ENCODE data around the gene ITPRID2. TPM values are rescaled to one million over a fixed set of nuclear protein-coding genes. Genes with fewer than 3 reads are reported as not detected.

Gene ITPRID2
- total RNA-seq (ENCODE audit: low replicate concordance): 27.3 and 40.4 TPM in 2 replicates

GRCh38 chr2:181891258-181891965 lies at the start of gene ITPRID2:
TSS of gene ITPRID2 (plus strand) at chr2:181891730. CDS start at chr2:181892067, 337 bp downstream.
- Histone ChIP-seq H2AFZ (replicated peaks) (peak within 1 kb of the TSS; percentile 98), H3K27me3 (peaks cover 22% of the 10 kb centered on the region), H3K36me3 (no peaks in the 10 kb centered on the region), H3F3A (ENCODE audit: low read depth) (peaks cover 15% of the 10 kb centered on the region), H3K27ac (peak within 1 kb of the TSS; percentile 64), H3K9me3 (ENCODE audit: low read depth) (no peaks in the 10 kb centered on the region), H3K4me3 (peak within 1 kb of the TSS; percentile 89), H3K4me1 (peaks cover 9% of the 10 kb centered on the region), H4K20me1 (ENCODE audit: low read depth) (no peaks in the 10 kb centered on the region), H3K9ac (peak within 1 kb of the TSS; percentile 1), H3K4me2 (peak within 1 kb of the TSS; percentile 94), H3K79me2 (ENCODE audit: low read depth) (peaks cover 3% of the 10 kb centered on the region)
- no peak for TF ChIP-seq EZH2 (IDR thresholded peaks at IDR 0.05)
- TF ChIP-seq, protein P1, sequence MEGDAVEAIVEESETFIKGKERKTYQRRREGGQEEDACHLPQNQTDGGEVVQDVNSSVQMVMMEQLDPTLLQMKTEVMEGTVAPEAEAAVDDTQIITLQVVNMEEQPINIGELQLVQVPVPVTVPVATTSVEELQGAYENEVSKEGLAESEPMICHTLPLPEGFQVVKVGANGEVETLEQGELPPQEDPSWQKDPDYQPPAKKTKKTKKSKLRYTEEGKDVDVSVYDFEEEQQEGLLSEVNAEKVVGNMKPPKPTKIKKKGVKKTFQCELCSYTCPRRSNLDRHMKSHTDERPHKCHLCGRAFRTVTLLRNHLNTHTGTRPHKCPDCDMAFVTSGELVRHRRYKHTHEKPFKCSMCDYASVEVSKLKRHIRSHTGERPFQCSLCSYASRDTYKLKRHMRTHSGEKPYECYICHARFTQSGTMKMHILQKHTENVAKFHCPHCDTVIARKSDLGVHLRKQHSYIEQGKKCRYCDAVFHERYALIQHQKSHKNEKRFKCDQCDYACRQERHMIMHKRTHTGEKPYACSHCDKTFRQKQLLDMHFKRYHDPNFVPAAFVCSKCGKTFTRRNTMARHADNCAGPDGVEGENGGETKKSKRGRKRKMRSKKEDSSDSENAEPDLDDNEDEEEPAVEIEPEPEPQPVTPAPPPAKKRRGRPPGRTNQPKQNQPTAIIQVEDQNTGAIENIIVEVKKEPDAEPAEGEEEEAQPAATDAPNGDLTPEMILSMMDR (IDR thresholded peaks at IDR 0.05): peak; percentile 29
- peaks cover 1% of the 10 kb centered on the region for H3K36me3 Mint-ChIP-seq
- H3K9me3 Mint-ChIP-seq: no peaks in the 10 kb centered on the region
- peaks cover 2% of the 10 kb centered on the region for H3K27me3 Mint-ChIP-seq (ENCODE audit: insufficient read depth, low read depth)
- H3K27ac Mint-ChIP-seq: peak within 1 kb of the TSS; percentile 98
- H3K4me3 Mint-ChIP-seq: peak within 1 kb of the TSS; percentile 99
- DNase-seq (ENCODE audit: low spot score): peak; percentile 94
- H3K4me1 Mint-ChIP-seq: peaks cover 34% of the 10 kb centered on the region

- no peak for DNase-seq (ENCODE audit: low spot score)
- H3K36me3 Mint-ChIP-seq: no peaks in the 10 kb centered on the region
- H3K4me1 Mint-ChIP-seq: peaks cover 42% of the 10 kb centered on the region
Measured at GRCh38 chr2:181844551-181845290, 46.8 kb upstream of the ITPRID2 start.

GRCh38 chr2:181846399-181847197 lies 44.9 kb upstream of the ITPRID2 start:
- TF ChIP-seq EZH2 (IDR thresholded peaks at IDR 0.05) (no peak), EZH2phosphoT487 (IDR thresholded peaks at IDR 0.05) (no peak)
- TF ChIP-seq, protein P1 (IDR thresholded peaks at IDR 0.05): no peak
- Mint-ChIP-seq H3K27ac (no peak overlapping the region), H3K4me3 (no peak overlapping the region), H3K9me3 (no peaks in the 10 kb centered on the region), H3K4me1 (peaks cover 36% of the 10 kb centered on the region), H3K27me3 (ENCODE audit: insufficient read depth, low read depth) (peaks cover 2% of the 10 kb centered on the region), H3K36me3 (no peaks in the 10 kb centered on the region)
- no peaks in the 10 kb centered on the region for H4K20me1 ChIP-seq (ENCODE audit: low read depth)
- H3K27ac ChIP-seq: no peak overlapping the region
- no peaks in the 10 kb centered on the region for H3K27me3 ChIP-seq
- H3K36me3 ChIP-seq: no peaks in the 10 kb centered on the region
- DNase-seq (ENCODE audit: low spot score): no peak
- no peaks in the 10 kb centered on the region for H3F3A ChIP-seq (ENCODE audit: low read depth)
- H3K4me1 ChIP-seq: peaks cover 8% of the 10 kb centered on the region
- no peak overlapping the region for H3K9ac ChIP-seq
- no peak overlapping the region for H3K4me2 ChIP-seq
- no peak overlapping the region for H2AFZ ChIP-seq (replicated peaks)
- no peaks in the 10 kb centered on the region for H3K9me3 ChIP-seq (ENCODE audit: low read depth)
- no peaks in the 10 kb centered on the region for H3K79me2 ChIP-seq (ENCODE audit: low read depth)
- H3K4me3 ChIP-seq: no peak overlapping the region

More at GRCh38 chr2:181844551-181845290, 46.8 kb upstream of the ITPRID2 start:
- no peaks in the 10 kb centered on the region for H3K36me3 ChIP-seq
- no peak overlapping the region for H3K4me3 Mint-ChIP-seq
- H2AFZ ChIP-seq (replicated peaks): no peak overlapping the region
- H3K4me3 ChIP-seq: no peak overlapping the region
- H3K27ac ChIP-seq: no peak overlapping the region
- no peak overlapping the region for H3K27ac Mint-ChIP-seq
- H3K9ac ChIP-seq: no peak overlapping the region
- no peak overlapping the region for H3K4me2 ChIP-seq
- no peak for TF ChIP-seq EZH2 (IDR thresholded peaks at IDR 0.05)
- no peak for TF ChIP-seq EZH2phosphoT487 (IDR thresholded peaks at IDR 0.05)
- TF ChIP-seq, protein P1 (IDR thresholded peaks at IDR 0.05): no peak
- no peaks in the 10 kb centered on the region for H3K79me2 ChIP-seq (ENCODE audit: low read depth)
- H4K20me1 ChIP-seq (ENCODE audit: low read depth): no peaks in the 10 kb centered on the region
- H3K9me3 Mint-ChIP-seq: no peaks in the 10 kb centered on the region
- no peaks in the 10 kb centered on the region for H3F3A ChIP-seq (ENCODE audit: low read depth)
- no peaks in the 10 kb centered on the region for H3K9me3 ChIP-seq (ENCODE audit: low read depth)
- no peaks in the 10 kb centered on the region for H3K27me3 ChIP-seq
- peaks cover 17% of the 10 kb centered on the region for H3K4me1 ChIP-seq
- peaks cover 2% of the 10 kb centered on the region for H3K27me3 Mint-ChIP-seq (ENCODE audit: insufficient read depth, low read depth)

Measured in neural progenitor cell (in vitro differentiated cells).